ENCODE data around the gene ADAMTS6. TPM values are rescaled to one million over a fixed set of nuclear protein-coding genes. Genes with fewer than 3 reads are reported as not detected.
"Not testable (repeated sequence)": the region's sequence is repeated elsewhere in the genome, so short reads cannot be mapped to it uniquely, and the experiment has no call there.

ADAMTS6 gene
- total RNA-seq, 5 donors from 2014 or later (not counting 1 experiment from before 2014, with no cell fraction given) = 2.0 to 5.3 (median 4.0) TPM

GRCh38 chr5:65185468-65185867, 296.3 kb downstream of the ADAMTS6 start:
- H3K27ac ChIP-seq (ENCODE audit: low read length) = no peak overlapping the region
- H3K9me3 ChIP-seq = no peaks in the 10 kb centered on the region
- DNase-seq = no peak
- peaks cover 0 to 11% (median 0%) of the 10 kb centered on the region in 3 donors for H3K4me1 Mint-ChIP-seq
- ChIA-PET CTCF (no interaction called here), POLR2A (no interaction called here)
- H3K36me3 Mint-ChIP-seq = peaks cover 3% of the 10 kb centered on the region
- no CpG with 5 or more reads among the region's 1 CpG for WGBS (ENCODE audit: insufficient coverage)
- H3K9me3 Mint-ChIP-seq = no peaks in the 10 kb centered on the region
- peaks cover 0 to 2% of the 10 kb centered on the region in 2 donors for H3K27me3 Mint-ChIP-seq
- no peak overlapping the region for H3K27ac Mint-ChIP-seq
- H3K4me3 Mint-ChIP-seq = no peak overlapping the region
- no peaks in the 10 kb centered on the region for H3K27me3 ChIP-seq (replicated peaks in 1 of 2; ENCODE audit: control insufficient read depth in 2 of 2, extremely low read depth in 1 of 2, insufficient read depth in 2 of 2, low read length in 1 of 2)
- H3K4me1 ChIP-seq (ENCODE audit: control insufficient read depth in 1 of 2, extremely low read depth in 1 of 2, insufficient read depth in 2 of 2, low read length in 2 of 2) = peaks cover 0 to 7% of the 10 kb centered on the region in 2 experiments
- no peaks in the 10 kb centered on the region for H3K36me3 ChIP-seq (ENCODE audit: control insufficient read depth in 2 of 2, extremely low read depth in 1 of 2, insufficient read depth in 1 of 2, low read length in 1 of 2)
- no peak overlapping the region for H3K4me3 ChIP-seq (ENCODE audit: control insufficient read depth in 1 of 2, extremely low read depth in 1 of 2, low read length in 1 of 2)
- ATAC-seq (replicated peaks in 1 of 4) = no peak

DNA sequence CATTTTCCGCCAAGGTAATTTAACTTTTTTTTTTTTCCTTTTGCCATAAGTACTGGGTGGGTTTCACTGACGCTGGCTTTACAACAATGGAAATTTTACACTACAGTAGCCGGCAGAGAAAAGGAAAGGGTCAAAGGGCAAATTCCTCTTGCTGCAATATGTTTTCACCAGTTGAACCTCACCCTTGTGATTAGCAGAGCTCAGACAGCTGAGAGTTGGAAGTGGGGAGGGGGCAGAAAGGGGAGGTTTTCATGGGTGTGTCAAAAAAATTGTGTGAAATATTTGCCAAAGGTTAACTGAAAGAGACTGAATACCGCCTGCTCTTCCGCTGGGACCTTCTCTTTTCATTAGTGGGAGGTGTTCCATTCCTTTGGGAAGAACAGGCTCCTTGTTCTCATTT, 296.9 kb downstream of the ADAMTS6 start:
- H3K27ac Mint-ChIP-seq = no peak overlapping the region
- DNase-seq (no peak), ATAC-seq (replicated peaks in 1 of 4) (no peak)
- H3K9me3 Mint-ChIP-seq = no peaks in the 10 kb centered on the region
- no peak overlapping the region for H3K4me3 ChIP-seq (ENCODE audit: control insufficient read depth in 1 of 2, extremely low read depth in 1 of 2, low read length in 1 of 2)
- CTCF ChIA-PET = no interaction called here
- H3K36me3 ChIP-seq (ENCODE audit: control insufficient read depth in 2 of 2, extremely low read depth in 1 of 2, insufficient read depth in 1 of 2, low read length in 1 of 2) = no peaks in the 10 kb centered on the region
- no peak overlapping the region for H3K4me3 Mint-ChIP-seq
- H3K27me3 Mint-ChIP-seq = peaks cover 0 to 2% of the 10 kb centered on the region in 2 donors
- POLR2A ChIA-PET = no interaction called here
- H3K4me1 ChIP-seq (ENCODE audit: control insufficient read depth in 1 of 2, extremely low read depth in 1 of 2, insufficient read depth in 2 of 2, low read length in 2 of 2) = peaks cover 0 to 7% of the 10 kb centered on the region in 2 experiments
- H3K27ac ChIP-seq (ENCODE audit: low read length) = no peak overlapping the region
- H3K27me3 ChIP-seq (replicated peaks in 1 of 2; ENCODE audit: control insufficient read depth in 2 of 2, extremely low read depth in 1 of 2, insufficient read depth in 2 of 2, low read length in 1 of 2) = no peaks in the 10 kb centered on the region
- peaks cover 3% of the 10 kb centered on the region for H3K36me3 Mint-ChIP-seq
- WGBS (ENCODE audit: insufficient coverage) = no CpG with 5 or more reads among the region's 5 CpGs
- H3K9me3 ChIP-seq = no peaks in the 10 kb centered on the region
- H3K4me1 Mint-ChIP-seq = peaks cover 0 to 11% (median 0%) of the 10 kb centered on the region in 3 donors

GRCh38 chr5:65174231-65174630, 307.5 kb downstream of the ADAMTS6 start:
- H3K36me3 ChIP-seq (ENCODE audit: control insufficient read depth in 2 of 2, extremely low read depth in 1 of 2, insufficient read depth in 1 of 2, low read length in 1 of 2); H3K27me3 ChIP-seq (replicated peaks in 1 of 2; ENCODE audit: control insufficient read depth in 2 of 2, extremely low read depth in 1 of 2, insufficient read depth in 2 of 2, low read length in 1 of 2); H3K27ac ChIP-seq (ENCODE audit: low read length); CTCF ChIA-PET; POLR2A ChIA-PET; H3K36me3 Mint-ChIP-seq; H3K9me3 ChIP-seq; ATAC-seq (replicated peaks in 1 of 4); H3K27ac Mint-ChIP-seq; H3K4me3 ChIP-seq (ENCODE audit: control insufficient read depth in 1 of 2, extremely low read depth in 1 of 2, low read length in 1 of 2); H3K4me3 Mint-ChIP-seq; H3K4me1 ChIP-seq (ENCODE audit: control insufficient read depth in 1 of 2, extremely low read depth in 1 of 2, insufficient read depth in 2 of 2, low read length in 2 of 2); H3K9me3 Mint-ChIP-seq; DNase-seq; H3K4me1 Mint-ChIP-seq; H3K27me3 Mint-ChIP-seq: not testable (repeated sequence)
- WGBS (ENCODE audit: insufficient coverage) = over 99% methylated on average over 12 of the region's 18 CpGs

DNA sequence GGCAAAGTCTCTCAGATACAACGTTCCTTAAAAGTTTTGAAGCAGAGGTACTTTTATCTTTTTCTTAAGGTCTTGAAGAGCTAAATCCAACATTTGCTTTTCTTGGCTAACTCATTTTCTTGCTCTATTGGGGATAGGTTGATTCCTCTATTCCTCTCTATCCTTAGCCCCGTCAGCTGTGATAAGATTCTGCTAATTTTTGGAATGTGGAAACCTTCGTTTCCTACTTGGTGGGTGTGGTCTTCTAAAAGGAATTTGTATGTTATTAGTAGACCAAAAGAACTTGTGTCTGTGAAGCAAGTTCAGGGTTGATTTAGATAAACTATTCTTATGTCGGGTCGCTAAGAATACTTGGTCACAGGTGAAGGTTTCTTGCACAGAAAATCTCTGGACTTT, 308.6 kb downstream of the ADAMTS6 start:
- Mint-ChIP-seq H3K27ac (no peak overlapping the region), H3K9me3 (no peaks in the 10 kb centered on the region), H3K36me3 (no peaks in the 10 kb centered on the region), H3K27me3 (no peaks in the 10 kb centered on the region), H3K4me3 (no peak overlapping the region), H3K4me1 (peaks cover 0 to 6% (median 6%) of the 10 kb centered on the region in 3 donors)
- CTCF ChIA-PET = interaction anchor here in 1 of 2 donors (0.6 kb wide), 1 partner anchor 9 kb away, joined by 4 read pairs; no protein-coding TSS in a partner anchor
- no CpG with 5 or more reads among the region's 5 CpGs for WGBS (ENCODE audit: insufficient coverage)
- peaks cover 0 to 3% of the 10 kb centered on the region in 2 experiments for H3K4me1 ChIP-seq (ENCODE audit: control insufficient read depth in 1 of 2, extremely low read depth in 1 of 2, insufficient read depth in 2 of 2, low read length in 2 of 2)
- H3K27me3 ChIP-seq (replicated peaks in 1 of 2; ENCODE audit: control insufficient read depth in 2 of 2, extremely low read depth in 1 of 2, insufficient read depth in 2 of 2, low read length in 1 of 2) = no peaks in the 10 kb centered on the region
- H3K36me3 ChIP-seq (ENCODE audit: control insufficient read depth in 2 of 2, extremely low read depth in 1 of 2, insufficient read depth in 1 of 2, low read length in 1 of 2) = no peaks in the 10 kb centered on the region
- no peak overlapping the region for H3K27ac ChIP-seq (ENCODE audit: low read length)
- no peak for ATAC-seq (replicated peaks in 1 of 4)
- POLR2A ChIA-PET = no interaction called here
- no peak overlapping the region for H3K4me3 ChIP-seq (ENCODE audit: control insufficient read depth in 1 of 2, extremely low read depth in 1 of 2, low read length in 1 of 2)
- no peaks in the 10 kb centered on the region for H3K9me3 ChIP-seq
- DNase-seq = no peak

DNA sequence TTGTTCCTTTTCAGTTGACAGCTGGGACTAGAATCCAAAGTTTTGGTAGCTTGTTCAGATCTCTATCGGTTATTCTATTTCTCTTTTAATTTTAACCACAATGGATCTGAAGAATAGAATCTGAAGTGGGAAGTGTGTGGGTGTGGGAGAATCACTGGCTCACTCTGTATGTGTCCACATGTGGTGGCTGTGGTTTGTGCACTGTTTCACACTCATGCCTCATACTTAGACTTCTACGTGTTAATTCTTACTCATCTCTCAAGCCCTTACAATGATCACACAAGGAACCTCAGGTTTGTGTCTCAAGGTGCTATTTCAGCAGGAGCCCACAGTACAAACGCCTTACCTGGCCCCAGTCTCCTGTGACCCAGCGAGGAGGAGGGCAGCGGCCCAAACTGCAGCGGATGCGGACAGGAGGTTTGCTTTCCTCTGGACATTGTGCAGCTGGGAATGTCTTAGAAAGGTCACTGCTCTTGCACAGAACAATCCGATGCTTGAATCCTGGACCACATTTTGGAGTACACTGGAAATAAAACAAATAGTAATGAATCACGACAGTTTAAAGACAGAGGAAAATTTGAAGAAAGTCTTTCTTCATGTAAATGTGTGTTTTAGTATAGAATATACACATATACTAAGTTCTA, 309.1 kb downstream of the ADAMTS6 start:
- no peak overlapping the region for H3K4me3 Mint-ChIP-seq
- peaks cover 0 to 6% (median 6%) of the 10 kb centered on the region in 3 donors for H3K4me1 Mint-ChIP-seq
- DNase-seq = peak in 2 of 35 experiments; percentile 1 to 12
- no peak overlapping the region for H3K27ac Mint-ChIP-seq
- H3K27me3 Mint-ChIP-seq = no peaks in the 10 kb centered on the region
- ChIA-PET POLR2A (interaction anchor here in 1 of 2 donors (0.7 kb wide), 1 partner anchor 871 kb away, joined by 4 read pairs; no protein-coding TSS in a partner anchor), CTCF (interaction anchor here in 1 of 2 donors (0.6 kb wide), 1 partner anchor 9 kb away, joined by 4 read pairs; no protein-coding TSS in a partner anchor)
- no peaks in the 10 kb centered on the region for H3K36me3 ChIP-seq (ENCODE audit: control insufficient read depth in 2 of 2, extremely low read depth in 1 of 2, insufficient read depth in 1 of 2, low read length in 1 of 2)
- WGBS (ENCODE audit: insufficient coverage) = 28% methylated on average over 6 of the region's 9 CpGs
- H3K36me3 Mint-ChIP-seq = no peaks in the 10 kb centered on the region
- no peak overlapping the region for H3K4me3 ChIP-seq (ENCODE audit: control insufficient read depth in 1 of 2, extremely low read depth in 1 of 2, low read length in 1 of 2)
- peaks cover 0 to 3% of the 10 kb centered on the region in 2 experiments for H3K4me1 ChIP-seq (ENCODE audit: control insufficient read depth in 1 of 2, extremely low read depth in 1 of 2, insufficient read depth in 2 of 2, low read length in 2 of 2)
- no peaks in the 10 kb centered on the region for H3K27me3 ChIP-seq (replicated peaks in 1 of 2; ENCODE audit: control insufficient read depth in 2 of 2, extremely low read depth in 1 of 2, insufficient read depth in 2 of 2, low read length in 1 of 2)
- no peaks in the 10 kb centered on the region for H3K9me3 Mint-ChIP-seq
- no peak overlapping the region for H3K27ac ChIP-seq (ENCODE audit: low read length)
- ATAC-seq (replicated peaks in 1 of 4) = no peak
- H3K9me3 ChIP-seq = no peaks in the 10 kb centered on the region

- CTCF ChIA-PET = no interaction called here
- H3K36me3 ChIP-seq (ENCODE audit: control insufficient read depth in 2 of 2, extremely low read depth in 1 of 2, insufficient read depth in 1 of 2, low read length in 1 of 2) = no peaks in the 10 kb centered on the region
- no peaks in the 10 kb centered on the region for H3K9me3 Mint-ChIP-seq
- 65% methylated on average over 3 of the region's 4 CpGs for WGBS (ENCODE audit: insufficient coverage)
- no peaks in the 10 kb centered on the region for H3K9me3 ChIP-seq
- no peaks in the 10 kb centered on the region for H3K36me3 Mint-ChIP-seq
- POLR2A ChIA-PET = no interaction called here
- peaks cover 0 to 3% of the 10 kb centered on the region in 2 experiments for H3K4me1 ChIP-seq (ENCODE audit: control insufficient read depth in 1 of 2, extremely low read depth in 1 of 2, insufficient read depth in 2 of 2, low read length in 2 of 2)
- DNase-seq (no peak), ATAC-seq (replicated peaks in 1 of 4) (no peak)
- H3K27ac Mint-ChIP-seq = no peak overlapping the region
- H3K27ac ChIP-seq (ENCODE audit: low read length) = no peak overlapping the region
- H3K27me3 ChIP-seq (replicated peaks in 1 of 2; ENCODE audit: control insufficient read depth in 2 of 2, extremely low read depth in 1 of 2, insufficient read depth in 2 of 2, low read length in 1 of 2) = no peaks in the 10 kb centered on the region
- H3K4me1 Mint-ChIP-seq = peaks cover 0 to 6% (median 6%) of the 10 kb centered on the region in 3 donors
- H3K4me3 Mint-ChIP-seq = no peak overlapping the region
- H3K4me3 ChIP-seq (ENCODE audit: control insufficient read depth in 1 of 2, extremely low read depth in 1 of 2, low read length in 1 of 2) = no peak overlapping the region
- H3K27me3 Mint-ChIP-seq = no peaks in the 10 kb centered on the region
Measured at GRCh38 chr5:65171645-65172044, 310.1 kb downstream of the ADAMTS6 start.
